HCT116 (cell line): ENCODE results near the gene EEPD1. TPM values are rescaled to one million over a fixed set of nuclear protein-coding genes. Genes with fewer than 3 reads are reported as not detected.
A peak's percentile ranks its signal among the peaks of the same experiment; 100 is the strongest.

Experiments
- ATAC-seq: fragments of 200-7000 bp; cut with Tn5 transposase; 2 replicates; pipeline ENCODE4 v1.9.1; 2020; ENCODE audit warnings: mild to moderate bottlenecking, moderate library complexity
- BruUV-seq: library from RNA; stranded (reverse); fragments of 400-500 nt; replicated peaks from 2 replicates; lab custom pipeline; 2021; lab: Mats Ljungman, UMichigan
- CTCF ChIA-PET: fragments of 300-600 bp; sonication (Branson Sonifier 250); formaldehyde crosslinking; loops from one replicate; lab custom pipeline; 2021; ENCODE audit warnings: antibody characterized with exemption; lab: Charles Lee
- POLR2A ChIA-PET: fragments of 300-600, 350-600 bp; sonication (Branson Sonifier 250); formaldehyde crosslinking; loops from one replicate; lab custom pipeline; 2021; ENCODE audit warnings: antibody characterized with exemption; lab: Charles Lee
- RAD21 ChIA-PET, 2 experiments: fragments of 300-600 bp; sonication (Branson Sonifier 250); formaldehyde crosslinking; loops; one replicate each; lab custom pipeline; 2023; ENCODE audit warnings: low total read pairs in 2 of 2; ENCODE audit not compliant: uncharacterized antibody in 2 of 2, unreplicated experiment in 2 of 2, low non-redundant PET in 1 of 2; lab: Charles Lee
- DNase-seq: peaks from one replicate; pipeline ENCODE4 v3.0.0-alpha.2; 2010; ENCODE audit warnings: low read depth, low spot score
- H2AFZ ChIP-seq: fragments of 200-600 bp; shearing (Covaris generic), sonication (generic); 2 replicates; pipeline ENCODE4 v1.6.1; 2017; ENCODE audit warnings: low read depth, mixed run types, mixed read lengths, antibody characterized with exemption, low read length; ENCODE audit not compliant: poor library complexity, severe bottlenecking
- H3K27ac ChIP-seq: 2 replicates; pipeline ENCODE4 v1.5.1; 2012; ENCODE audit warnings: low read depth, low read length
- H3K27me3 ChIP-seq: fragments of 200-600 bp; sonication (generic); 2 replicates; pipeline ENCODE4 v1.6.1; 2016; ENCODE audit warnings: mixed run types, low read length, mixed read lengths; ENCODE audit not compliant: insufficient read depth
- H3K36me3 ChIP-seq, 2 experiments: fragments of 200-500 bp in 1 of 2; fragments of 200-600 bp in 1 of 2; sonication (Bioruptor generic) in 1 of 2; sonication (generic) in 1 of 2; 2 replicates each; pipeline versions ENCODE4 v1.5.1 to v1.6.1; 2014 to 2016; ENCODE audit warnings: low read length in 2 of 2, inconsistent platforms in 1 of 2, mixed read lengths in 1 of 2, mixed run types in 1 of 2; ENCODE audit not compliant: insufficient read depth in 2 of 2, control insufficient read depth in 1 of 2
- H3K4me1 ChIP-seq, 2 experiments: fragments of 200-600 bp in 1 of 2; sonication (generic) in 1 of 2; 2 replicates each; pipeline versions ENCODE4 v1.5.1 to v1.6.1; 2012 to 2017; ENCODE audit warnings: low read length in 2 of 2, inconsistent platforms in 1 of 2, mild to moderate bottlenecking in 1 of 2, mixed read lengths in 1 of 2, mixed run types in 1 of 2, moderate library complexity in 1 of 2; ENCODE audit not compliant: insufficient read depth in 2 of 2, control insufficient read depth in 1 of 2
- H3K4me2 ChIP-seq: fragments of 200-600 bp; sonication (generic); 2 replicates; pipeline ENCODE4 v1.6.1; 2017; ENCODE audit warnings: mixed run types, low read length, mixed read lengths
- H3K4me3 ChIP-seq, 2 experiments: fragments of 200-600 bp in 1 of 2; sonication (generic) in 1 of 2; replicated peaks in 1 of 2; 2 replicates each; pipeline ENCODE4 v1.5.1; 2011 to 2016; ENCODE audit warnings: low read length in 2 of 2, control low read depth in 1 of 2, low read depth in 1 of 2, mild to moderate bottlenecking in 1 of 2, mixed read lengths in 1 of 2, mixed run types in 1 of 2
- H3K79me2 ChIP-seq: fragments of 200-600 bp; sonication (generic); 2 replicates; pipeline ENCODE4 v1.6.1; 2017; ENCODE audit warnings: mild to moderate bottlenecking, mixed run types, low read length, moderate library complexity, mixed read lengths; ENCODE audit not compliant: insufficient read depth
- H3K9ac ChIP-seq: fragments of 200-600 bp; sonication (generic); 2 replicates; pipeline ENCODE4 v1.6.1; 2016; ENCODE audit warnings: low read length, mixed read lengths
- H3K9me2 ChIP-seq: fragments of 200-600 bp; sonication (generic), shearing (Covaris generic); 2 replicates; pipeline ENCODE4 v1.6.1; 2017; ENCODE audit warnings: mixed run types, mild to moderate bottlenecking, moderate library complexity; ENCODE audit not compliant: insufficient read depth
- H3K9me3 ChIP-seq, 2 experiments: fragments of 200-500 bp in 1 of 2; fragments of 200-600 bp in 1 of 2; sonication (Bioruptor generic) in 1 of 2; sonication (generic) in 1 of 2; 2 replicates each; pipeline ENCODE4 v1.6.1; 2014 to 2017; ENCODE audit warnings: low read length in 2 of 2, mixed read lengths in 2 of 2, inconsistent platforms in 1 of 2, low read depth in 1 of 2, mild to moderate bottlenecking in 1 of 2, mixed run types in 1 of 2, moderate library complexity in 1 of 2; ENCODE audit not compliant: control insufficient read depth in 1 of 2, insufficient read depth in 1 of 2
- H4K20me1 ChIP-seq: fragments of 200-600 bp; sonication (generic), shearing (Covaris generic); 2 replicates; pipeline ENCODE4 v1.6.1; 2017; ENCODE audit warnings: mixed run types, mild to moderate bottlenecking, moderate library complexity; ENCODE audit not compliant: insufficient read depth
- CEBPB ChIP-seq: IDR thresholded peaks from 2 replicates; pipeline ENCODE4 v1.6.1; 2012; ENCODE audit warnings: low read depth
- EGR1 ChIP-seq: IDR thresholded peaks from 2 replicates; pipeline ENCODE4 v1.6.1; 2012; ENCODE audit warnings: low read depth
- EZH2 ChIP-seq: fragments of 200-600 bp; sonication (generic); IDR thresholded peaks from 2 replicates; pipeline ENCODE4 v1.6.1; 2017; ENCODE audit warnings: antibody characterized with exemption, mixed run types
- JUND ChIP-seq: IDR thresholded peaks from 2 replicates; pipeline ENCODE4 v1.6.1; 2012
- MAX ChIP-seq: IDR thresholded peaks from 2 replicates; pipeline ENCODE4 v1.6.1; 2012
- POLR2A ChIP-seq: IDR thresholded peaks from 2 replicates; pipeline ENCODE4 v1.7.0; 2011; ENCODE audit warnings: borderline replicate concordance; ENCODE audit not compliant: insufficient read depth, insufficient read length; ENCODE audit errors: extremely low read depth
- POLR2AphosphoS5 ChIP-seq: IDR thresholded peaks from 2 replicates; pipeline ENCODE4 v1.6.1; 2011; ENCODE audit warnings: mild to moderate bottlenecking, low read depth, low read length, moderate library complexity
- RAD21 ChIP-seq: IDR thresholded peaks from 2 replicates; pipeline ENCODE4 v1.6.1; 2012; ENCODE audit warnings: low read depth, mild to moderate bottlenecking
- SIN3A ChIP-seq: IDR thresholded peaks from 2 replicates; pipeline ENCODE4 v1.6.1; 2012; ENCODE audit warnings: low read depth
- SP1 ChIP-seq: IDR thresholded peaks from 2 replicates; pipeline ENCODE4 v1.6.1; 2012; ENCODE audit warnings: low read depth
- SRF ChIP-seq: IDR thresholded peaks from 2 replicates; pipeline ENCODE4 v1.6.1; 2012; ENCODE audit warnings: low read depth
- TCF7L2 ChIP-seq: IDR thresholded peaks from 2 replicates; pipeline ENCODE4 v1.7.0; 2011; ENCODE audit warnings: borderline replicate concordance, inconsistent platforms; ENCODE audit not compliant: insufficient read depth, insufficient read length; ENCODE audit errors: extremely low read depth
- YY1 ChIP-seq: IDR thresholded peaks from 2 replicates; pipeline ENCODE4 v1.6.1; 2011; ENCODE audit warnings: low read length, low read depth, moderate library complexity, mild to moderate bottlenecking; ENCODE audit not compliant: insufficient replicate concordance; ENCODE audit errors: extremely low read depth
- ZNF274 ChIP-seq: fragments of 200-500 bp; sonication (Bioruptor generic); IDR thresholded peaks from 2 replicates; pipeline ENCODE4 v1.6.1; 2014; ENCODE audit warnings: mild to moderate bottlenecking, low read depth, low read length, inconsistent platforms
- intact Hi-C: fragments of 100-400 bp; cut with micrococcal nuclease; formaldehyde crosslinking; loops from 2 replicates; pipeline ENCODE4 v1.10.0; 2022
- total RNA-seq: library from RNA; stranded (reverse); gene quantifications from one replicate; pipeline ENCODE4 v1.2.1, GENCODE V29; 2021; ENCODE audit not compliant: unreplicated experiment
- TF ChIP-seq, protein P1 (sequence below): IDR thresholded peaks from 2 replicates; pipeline ENCODE4 v1.6.1; 2011; ENCODE audit warnings: mild to moderate bottlenecking, low read length, moderate library complexity; ENCODE audit not compliant: insufficient replicate concordance; ENCODE audit errors: extremely low read depth

EEPD1 gene
- total RNA-seq, 1 experiment from 2014 or later = 4.2 TPM

- H3K4me3 ChIP-seq = no peak overlapping the region
- TF ChIP-seq YY1 (no peak), CEBPB (no peak), SRF (no peak), POLR2AphosphoS5 (no peak), MAX (no peak), EGR1 (no peak), SIN3A (no peak), POLR2A (no peak), EZH2 (no peak), SP1 (no peak)
- ChIA-PET RAD21 (no interaction called here), POLR2A (no interaction called here), CTCF (interaction anchor here (0.6 to 1.2 kb wide), 2 partner anchors 302 to 369 kb away, joined by 3 to 4 read pairs; no protein-coding TSS in a partner anchor)
- H3K9me3 ChIP-seq = no peaks in the 10 kb centered on the region
- intact Hi-C loops = no loop called here
- H3K79me2 ChIP-seq = no peaks in the 10 kb centered on the region
- no peaks in the 10 kb centered on the region for H3K9me2 ChIP-seq
- no peak overlapping the region for H3K4me2 ChIP-seq
- no peaks in the 10 kb centered on the region for H4K20me1 ChIP-seq
- no peaks in the 10 kb centered on the region for H3K36me3 ChIP-seq
- H3K27me3 ChIP-seq = no peaks in the 10 kb centered on the region
- H3K9ac ChIP-seq = no peak overlapping the region
- H3K4me1 ChIP-seq = peaks cover 41 to 51% of the 10 kb centered on the region in 2 experiments
- DNase-seq = no peak
- H2AFZ ChIP-seq = no peak overlapping the region
- no TSS peak for BruUV-seq
- H3K27ac ChIP-seq = no peak overlapping the region
- no peak for ATAC-seq
These were observed 133.6 kb downstream of the EEPD1 start for GRCh38 chr7:36286688-36287087.

DNA sequence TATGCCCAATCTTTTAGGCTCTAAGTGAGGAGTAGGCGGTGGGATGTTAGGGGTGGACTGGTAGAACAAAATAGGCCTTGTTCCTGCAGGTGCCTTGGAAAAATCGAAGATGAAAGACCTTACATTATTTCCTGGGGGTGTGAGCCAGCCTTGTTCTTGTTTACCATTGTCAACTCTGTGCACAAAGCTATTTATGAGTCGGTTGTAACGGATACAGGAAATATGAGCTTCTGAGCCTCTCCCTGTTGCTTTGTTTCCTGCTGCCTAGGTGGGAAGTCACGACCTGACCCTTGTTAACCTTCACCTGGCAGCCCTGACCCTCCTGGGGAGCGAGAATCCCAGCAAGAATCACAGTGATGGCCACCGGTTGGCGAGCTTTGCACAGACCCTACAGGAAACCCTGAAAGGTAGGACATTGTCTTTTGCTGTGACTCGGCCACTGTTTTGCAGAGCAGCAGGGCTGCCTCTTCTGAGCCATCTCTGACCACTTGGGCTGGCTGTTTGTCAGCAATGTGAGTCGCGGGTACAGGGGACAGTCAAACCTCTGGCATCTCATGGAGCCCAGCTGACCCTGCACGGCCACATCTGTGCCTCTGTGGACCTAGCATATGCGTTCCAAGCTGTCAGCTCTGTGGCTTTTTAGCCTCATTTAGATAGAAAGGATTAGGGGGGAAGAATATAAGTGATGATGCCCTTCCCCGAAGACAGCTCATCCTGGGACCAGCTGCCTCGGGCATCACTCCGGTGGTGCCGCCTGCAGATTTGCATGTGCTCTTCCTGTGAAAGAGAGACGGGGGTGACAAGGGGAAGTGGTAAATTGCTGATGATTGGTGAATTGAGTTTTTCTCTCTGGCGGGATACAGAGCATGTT lies 134.6 kb downstream of the EEPD1 start:
- Histone ChIP-seq H3K9me2 (no peaks in the 10 kb centered on the region), H3K27me3 (no peaks in the 10 kb centered on the region), H3K27ac (no peak overlapping the region), H3K4me3 (no peak overlapping the region), H3K4me1 (peaks cover 40 to 51% of the 10 kb centered on the region in 2 experiments), H3K9ac (no peak overlapping the region)
- RAD21 ChIA-PET = no interaction called here
- no peak for DNase-seq
- POLR2A ChIA-PET = no interaction called here
- CTCF ChIA-PET = interaction anchor here (0.6 to 1.2 kb wide), 3 partner anchors 155 to 370 kb away, joined by 3 to 4 read pairs (median 3); no protein-coding TSS in a partner anchor
- intact Hi-C loops = no loop called here
- BruUV-seq = no TSS peak
- TF ChIP-seq TCF7L2 (no peak), RAD21 (no peak), POLR2AphosphoS5 (no peak), SP1 (peak; percentile 47), JUND (0 out of 2 replicates have a peak, but pooled peaks have one; percentile 6), ZNF274 (no peak)
- TF ChIP-seq, protein P1, sequence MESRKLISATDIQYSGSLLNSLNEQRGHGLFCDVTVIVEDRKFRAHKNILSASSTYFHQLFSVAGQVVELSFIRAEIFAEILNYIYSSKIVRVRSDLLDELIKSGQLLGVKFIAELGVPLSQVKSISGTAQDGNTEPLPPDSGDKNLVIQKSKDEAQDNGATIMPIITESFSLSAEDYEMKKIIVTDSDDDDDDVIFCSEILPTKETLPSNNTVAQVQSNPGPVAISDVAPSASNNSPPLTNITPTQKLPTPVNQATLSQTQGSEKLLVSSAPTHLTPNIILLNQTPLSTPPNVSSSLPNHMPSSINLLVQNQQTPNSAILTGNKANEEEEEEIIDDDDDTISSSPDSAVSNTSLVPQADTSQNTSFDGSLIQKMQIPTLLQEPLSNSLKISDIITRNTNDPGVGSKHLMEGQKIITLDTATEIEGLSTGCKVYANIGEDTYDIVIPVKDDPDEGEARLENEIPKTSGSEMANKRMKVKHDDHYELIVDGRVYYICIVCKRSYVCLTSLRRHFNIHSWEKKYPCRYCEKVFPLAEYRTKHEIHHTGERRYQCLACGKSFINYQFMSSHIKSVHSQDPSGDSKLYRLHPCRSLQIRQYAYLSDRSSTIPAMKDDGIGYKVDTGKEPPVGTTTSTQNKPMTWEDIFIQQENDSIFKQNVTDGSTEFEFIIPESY = no peak
- TF ChIP-seq, all 23 proteins: peak for 2
- Histone ChIP-seq H3K4me2 (peak overlapping the region; percentile 38), H3K9me3 (no peaks in the 10 kb centered on the region), H3K79me2 (no peaks in the 10 kb centered on the region), H2AFZ (no peak overlapping the region), H4K20me1 (no peaks in the 10 kb centered on the region), H3K36me3 (no peaks in the 10 kb centered on the region)
- no peak for ATAC-seq
